ENCODE data around the gene APP. TPM values are rescaled to one million over a fixed set of nuclear protein-coding genes. Genes with fewer than 3 reads are reported as not detected.
A peak's percentile ranks its signal among the peaks of the same experiment; 100 is the strongest.

The APP gene
- total and polyA plus RNA-seq, 2 of the 13 experiments (the other 11 are each of a cell fraction or from before 2014, with no cell fraction given) = 70.6 to 262 TPM

- Histone ChIP-seq H2AFZ (ENCODE audit: low read length) (no peak overlapping the region), H3K27me3 (ENCODE audit: control insufficient read depth in 1 of 2, insufficient read depth in 2 of 2, low read length in 2 of 2) (no peaks in the 10 kb centered on the region; a peak in 1 of 5 replicates), H3K9ac (ENCODE audit: insufficient read depth, low read depth, low read length) (no peak overlapping the region), H3K9me3 (ENCODE audit: low read length) (no peaks in the 10 kb centered on the region), H4K20me1 (ENCODE audit: insufficient read depth, low read length) (no peaks in the 10 kb centered on the region), H3K79me2 (ENCODE audit: insufficient read depth, low read length) (no peaks in the 10 kb centered on the region), H3K36me3 (replicated peaks in 1 of 2; ENCODE audit: control insufficient read depth in 1 of 2, insufficient read depth in 2 of 2, low read length in 2 of 2) (peaks cover 0 to 4% of the 10 kb centered on the region in 2 experiments; a peak in 1 of 5 replicates), H3K4me2 (ENCODE audit: low read depth, low read length) (no peak overlapping the region), H3K4me1 (ENCODE audit: insufficient read depth, low read length) (no peaks in the 10 kb centered on the region), H3K4me3 (replicated peaks in 1 of 3; ENCODE audit: insufficient read depth in 1 of 3, low read depth in 2 of 3, low read length in 3 of 3) (no peak overlapping the region), H3K27ac (ENCODE audit: extremely low read length, insufficient read depth, low read length) (no peak overlapping the region)
- ChIA-PET POLR2A (no interaction called here), CTCF (ENCODE audit: low intra/inter-chr PET ratio, low total read pairs) (no interaction called here)
- in situ Hi-C loops (cut with HindIII; ENCODE audit: extremely low pct_ligation_motif_present, low pct_unique_long_range_greater_than_20kb) (no loop called here), intact Hi-C loops (cut with micrococcal nuclease; ENCODE audit: unreplicated experiment) (no loop called here)
- ATAC-seq (no peak), DNase-seq (ENCODE audit: low spot score) (no peak), FAIRE-seq (no peak)
- BruUV-seq (replicated peaks) = no TSS peak
- 50% methylated on average over 1 of the region's 1 CpG for WGBS (ENCODE audit: low lambda C conversion rate)
- TF ChIP-seq PAWR (CRISPR knock-in tag; IDR thresholded peaks at IDR 0.05; ENCODE audit: borderline replicate concordance) (no peak), ZNF747 (CRISPR knock-in tag; IDR thresholded peaks at IDR 0.05; ENCODE audit: borderline replicate concordance) (no peak), ATF7 (IDR thresholded peaks at IDR 0.05) (peak; percentile 71), ATF7 (CRISPR knock-in tag; IDR thresholded peaks at IDR 0.05) (no peak), EEA1 (CRISPR knock-in tag; IDR thresholded peaks at IDR 0.05; ENCODE audit: borderline replicate concordance) (no peak), ZBTB7A (CRISPR knock-in tag; IDR thresholded peaks at IDR 0.05) (no peak), ZNF572 (CRISPR knock-in tag; IDR thresholded peaks at IDR 0.05) (no peak), KAT8 (CRISPR knock-in tag; IDR thresholded peaks at IDR 0.05) (no peak), ZFP91 (CRISPR knock-in tag; IDR thresholded peaks at IDR 0.05; ENCODE audit: borderline replicate concordance) (no peak), ZNF333 (CRISPR knock-in tag; IDR thresholded peaks at IDR 0.05; ENCODE audit: borderline replicate concordance) (no peak), ZNF3 (CRISPR knock-in tag; IDR thresholded peaks at IDR 0.05) (no peak), ZNF652 (CRISPR knock-in tag; IDR thresholded peaks at IDR 0.05; ENCODE audit: borderline replicate concordance, low read depth) (no peak), ARID2 (CRISPR knock-in tag; IDR thresholded peaks at IDR 0.05; ENCODE audit: borderline replicate concordance) (no peak), NFRKB (IDR thresholded peaks at IDR 0.05) (no peak), E2F5 (CRISPR knock-in tag; conservative IDR thresholded peaks at IDR 0.05) (no peak), CREB1 (IDR thresholded peaks at IDR 0.05) (peak; percentile 43), CREB1 (CRISPR knock-in tag; IDR thresholded peaks at IDR 0.05) (no peak)
Measured at GRCh38 chr21:25910809-25911208, 259.8 kb downstream of the APP start.

Measured in HepG2 (cell line).